Left renal pelvis (tissue), 4 donors: ENCODE measurements around the gene PDE6C. TPM values are rescaled to one million over a fixed set of nuclear protein-coding genes. Genes with fewer than 3 reads are reported as not detected.

Experiments
- DNase-seq, 4 donors: peaks; one replicate each; pipeline ENCODE4 v3.0.0-alpha.2; 2013; ENCODE audit warnings: low read depth in 4 of 4, low spot score in 3 of 4
- polyA plus RNA-seq, 4 donors: library from polyadenylated mRNA; unstranded; fragments of 120-200 nt; gene quantifications; one replicate each; pipeline ENCODE4 v1.2.1, GENCODE V29; 2013; ENCODE audit not compliant: insufficient read length in 4 of 4

Gene PDE6C
- polyA plus RNA-seq, 4 donors = 0.24 to 2.5 (median 0.80) TPM

DNA sequence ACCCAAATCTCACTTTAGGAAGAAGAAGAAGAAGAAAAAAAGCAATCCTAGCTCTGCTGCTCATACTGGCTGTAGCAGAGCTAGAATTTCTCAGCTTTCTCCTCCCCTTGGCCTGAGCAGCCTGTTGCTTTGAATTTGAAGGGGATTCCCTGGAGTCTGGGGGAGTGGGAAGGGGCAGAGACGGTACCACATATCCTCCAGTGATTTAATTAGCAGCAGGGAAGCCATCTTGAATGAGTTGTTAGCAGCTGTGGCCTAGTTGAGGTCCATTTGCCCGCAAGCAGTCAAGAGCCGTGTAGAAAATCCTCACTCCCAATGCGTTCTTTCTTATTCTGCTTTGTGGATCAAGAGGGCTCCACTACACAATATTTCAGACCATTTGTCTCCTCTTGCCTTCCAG is 16.5 kb downstream of the PDE6C start:
- DNase-seq = no peak

DNA sequence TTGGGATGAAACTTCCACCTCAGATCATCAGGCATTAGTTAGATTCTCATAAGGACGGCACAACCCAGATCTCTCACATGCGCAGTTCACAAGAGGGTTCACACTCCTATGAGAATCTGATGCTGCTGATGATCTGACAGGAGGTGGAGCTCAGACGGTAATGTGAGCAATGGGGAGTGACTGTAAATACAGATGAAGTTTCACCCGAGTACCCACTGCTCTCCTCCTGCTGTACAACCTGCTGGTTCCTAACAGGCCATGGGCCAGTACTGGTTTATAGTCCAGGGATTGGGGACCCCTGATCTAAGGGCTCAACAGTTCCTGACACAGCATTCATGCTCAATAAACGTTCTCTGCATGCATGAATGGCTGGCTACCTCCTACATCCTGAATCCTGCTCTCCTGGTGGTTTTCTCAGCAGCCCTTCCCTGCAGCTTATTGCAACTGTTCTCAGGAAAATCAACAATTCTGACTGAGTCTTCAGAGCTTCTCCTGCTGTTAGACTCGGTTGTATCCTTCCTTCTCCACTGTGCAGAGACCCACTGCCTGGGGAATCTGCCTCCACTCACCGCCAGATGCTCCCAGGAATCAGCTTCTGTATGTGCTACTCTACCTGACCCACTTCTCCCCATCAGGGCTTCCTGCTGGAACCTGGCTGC is 17.4 kb downstream of the PDE6C start:
- DNase-seq = no peak

DNA sequence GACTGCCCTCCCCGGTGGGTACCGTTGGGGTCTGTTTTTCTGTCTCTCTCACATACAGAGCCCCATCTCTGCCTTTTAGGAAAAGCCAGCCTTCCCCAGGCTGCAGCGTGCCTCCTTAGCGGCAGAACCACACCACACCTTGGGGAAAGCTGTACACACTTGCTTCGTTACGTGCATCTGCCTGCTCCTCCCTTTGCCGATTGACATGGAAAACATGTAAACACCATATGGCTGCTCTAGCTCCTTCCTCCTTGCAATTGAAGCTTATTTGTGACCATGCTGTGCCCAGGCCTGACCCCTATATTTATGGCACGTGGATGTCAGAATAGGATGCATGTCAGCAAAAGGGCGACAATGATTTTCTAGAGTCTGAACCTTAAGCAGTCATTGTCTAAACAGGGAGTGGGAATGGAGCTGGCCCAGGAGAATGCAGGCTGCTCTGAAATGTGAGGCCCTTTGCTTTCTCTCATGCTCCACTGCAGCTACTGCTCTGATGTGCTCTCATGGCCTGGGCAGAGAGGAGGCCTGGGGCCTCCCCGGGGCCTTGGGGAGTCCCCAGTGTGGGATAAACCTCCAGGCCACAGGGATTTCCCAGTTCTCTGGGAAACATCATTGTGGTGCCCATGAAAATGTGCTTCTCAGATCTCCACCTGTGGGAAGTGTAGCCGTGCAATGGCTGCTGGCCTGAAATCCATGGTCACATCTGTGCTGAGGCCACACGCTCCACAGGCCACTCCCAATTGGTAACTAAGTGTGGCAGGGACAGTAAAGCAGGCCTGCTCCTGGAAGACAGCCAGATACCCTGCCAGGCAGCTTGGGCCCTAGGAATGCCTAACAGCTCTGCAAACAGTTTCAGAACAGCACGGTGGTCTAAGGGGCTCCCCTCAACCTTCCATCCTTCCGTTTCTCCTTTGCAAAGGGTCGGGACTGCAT is 18.6 kb downstream of the PDE6C start:
- no peak for DNase-seq

DNA sequence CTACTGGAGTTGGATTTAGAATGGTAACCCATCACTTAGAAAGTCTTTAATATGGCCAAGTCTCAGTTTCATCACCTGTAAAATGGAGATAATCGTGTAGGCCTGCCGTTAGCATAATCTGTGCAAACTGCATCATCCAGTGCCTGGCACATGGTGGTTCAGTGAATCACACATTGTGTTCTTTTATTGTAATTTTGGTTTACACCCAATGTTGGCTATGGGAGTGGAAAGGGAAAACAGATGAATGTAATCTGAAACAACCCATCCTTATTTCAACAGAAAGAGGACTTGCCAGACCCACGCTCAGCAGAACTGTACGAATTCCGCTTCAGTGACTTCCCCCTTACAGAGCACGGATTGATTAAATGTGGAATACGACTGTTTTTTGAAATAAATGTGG is 27.5 kb downstream of the PDE6C start:
- DNase-seq = no peak

DNA sequence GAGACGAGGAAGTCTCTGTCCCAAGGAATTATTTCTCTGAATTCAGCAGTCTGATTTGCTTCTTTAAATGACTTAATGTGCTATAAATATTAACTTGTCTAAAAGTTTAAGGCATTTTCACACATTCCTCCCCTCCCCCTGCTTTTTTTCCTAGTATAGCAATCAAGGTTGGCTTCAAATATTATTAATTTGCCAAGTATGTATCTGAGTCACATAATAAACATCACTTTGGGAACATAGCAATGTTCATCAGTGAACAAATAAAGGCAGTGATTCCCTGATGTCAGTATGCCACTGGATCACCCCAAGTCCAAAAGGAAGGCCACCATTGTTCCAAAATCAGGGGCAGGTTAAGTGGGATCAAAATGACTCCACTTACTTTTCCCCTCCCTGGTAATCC is 40.5 kb downstream of the PDE6C start:
- no peak for DNase-seq

DNA sequence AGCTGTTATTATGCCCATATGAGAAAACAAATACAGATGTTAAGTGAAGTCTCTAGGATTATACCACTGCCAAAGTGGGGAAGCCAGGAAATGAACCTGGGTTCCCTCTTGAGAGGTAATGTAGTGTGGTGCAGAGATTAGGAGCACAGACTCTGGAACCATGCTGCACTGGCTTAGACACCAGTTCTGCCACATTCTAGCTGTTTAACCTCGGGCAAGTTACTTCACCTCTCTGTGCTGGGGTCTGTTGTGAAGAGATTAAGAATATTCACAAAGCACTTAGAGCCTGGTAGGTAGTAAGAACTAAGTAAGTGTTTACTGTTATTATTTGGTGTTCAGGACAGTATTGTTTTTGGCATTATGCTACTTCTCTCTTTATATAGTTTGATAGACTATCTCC is 41.9 kb downstream of the PDE6C start:
- DNase-seq = no peak

DNA sequence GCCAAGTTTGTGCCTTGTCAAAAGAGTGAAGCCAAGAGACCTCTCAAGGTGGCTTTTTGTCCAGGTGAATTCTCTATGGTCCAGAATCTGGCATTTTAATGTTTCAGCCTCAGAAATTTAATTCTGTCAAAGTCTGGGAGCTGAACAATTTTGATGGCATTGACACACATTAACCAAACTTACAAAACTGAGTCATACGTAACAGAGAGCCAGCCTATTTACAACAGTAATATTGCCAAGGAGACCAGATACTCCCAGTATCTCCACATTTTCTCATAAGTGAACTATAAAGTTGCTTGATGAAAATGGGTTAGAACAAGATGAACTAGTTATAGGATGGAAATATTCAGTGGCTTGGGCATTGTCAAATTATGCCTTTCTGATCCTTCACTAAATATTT is 43.8 kb downstream of the PDE6C start:
- DNase-seq = no peak

DNA sequence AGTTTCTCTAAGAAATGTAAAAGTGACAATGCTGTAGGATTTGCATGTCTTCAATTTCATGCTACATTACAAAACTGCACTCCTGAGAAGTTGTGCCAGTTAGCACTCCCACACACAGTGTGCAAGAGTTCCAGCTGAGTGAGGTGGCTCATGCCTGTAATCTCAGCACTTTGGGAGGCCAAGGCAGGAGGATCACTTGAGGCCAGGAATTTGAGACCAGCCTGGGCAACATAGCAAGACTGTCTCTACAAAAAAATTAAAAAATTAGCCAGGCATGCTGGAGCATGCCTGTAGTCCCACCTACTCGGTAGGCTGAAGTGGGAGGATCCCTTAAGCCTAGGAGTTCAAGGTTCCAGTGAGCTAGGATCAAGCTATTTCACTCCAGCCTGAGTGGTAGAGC is 45.4 kb downstream of the PDE6C start:
- no peak for DNase-seq

DNA sequence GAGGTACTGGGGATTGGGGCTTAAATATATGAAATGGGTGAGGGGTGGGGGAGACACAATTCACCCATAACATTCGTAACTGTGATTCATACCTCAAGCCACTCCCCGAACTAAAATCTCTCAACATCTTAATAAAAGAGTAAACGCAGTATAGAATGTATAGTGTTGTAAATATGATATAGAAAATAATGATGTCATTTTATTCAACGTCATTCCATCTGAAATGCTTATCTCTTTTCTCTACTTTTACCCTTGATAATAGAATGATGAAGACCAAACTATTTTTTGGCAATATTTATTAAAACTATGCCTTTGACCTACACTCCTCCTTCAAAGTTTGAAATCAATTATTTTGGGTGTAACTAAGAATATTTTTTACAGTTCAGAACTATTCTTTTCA is 53.7 kb downstream of the PDE6C start:
- no peak for DNase-seq

DNA sequence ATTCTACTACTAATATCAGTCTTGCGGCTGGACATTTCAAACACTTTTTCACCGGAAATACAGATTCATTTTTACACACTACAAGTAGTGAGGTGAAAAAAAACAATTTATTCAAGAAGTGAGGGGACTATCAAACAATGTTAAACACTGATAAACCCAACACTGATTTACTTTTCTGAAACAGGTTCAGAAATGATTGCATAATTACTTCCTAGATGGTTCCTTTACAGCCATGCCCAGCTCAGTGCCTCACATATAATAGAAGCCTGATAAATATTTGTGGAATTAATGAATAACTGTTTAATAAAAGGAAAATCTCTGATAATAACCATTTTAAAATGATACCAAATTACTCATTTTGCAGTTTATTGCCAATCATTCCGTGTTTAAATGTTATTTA is 55.5 kb downstream of the PDE6C start:
- no peak for DNase-seq

DNA sequence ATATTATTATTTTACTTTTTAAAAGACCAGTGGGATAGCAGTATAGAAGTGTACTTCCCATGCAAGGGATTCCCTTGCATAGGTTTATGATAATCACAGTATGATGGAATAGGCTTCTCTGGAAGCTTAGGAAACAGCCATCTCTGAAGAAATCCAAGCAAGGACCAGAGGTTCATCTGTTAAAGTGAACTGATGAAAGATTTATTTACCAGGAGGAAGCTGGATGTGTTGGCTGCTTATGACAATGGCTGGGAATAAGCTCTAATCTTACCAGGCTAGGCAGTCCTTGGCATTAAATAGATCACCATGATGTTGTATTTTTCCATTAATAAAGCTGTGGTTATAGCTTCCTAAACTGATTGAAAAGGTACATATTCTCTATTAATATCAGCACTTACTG is 58.0 kb downstream of the PDE6C start:
- DNase-seq = no peak

DNA sequence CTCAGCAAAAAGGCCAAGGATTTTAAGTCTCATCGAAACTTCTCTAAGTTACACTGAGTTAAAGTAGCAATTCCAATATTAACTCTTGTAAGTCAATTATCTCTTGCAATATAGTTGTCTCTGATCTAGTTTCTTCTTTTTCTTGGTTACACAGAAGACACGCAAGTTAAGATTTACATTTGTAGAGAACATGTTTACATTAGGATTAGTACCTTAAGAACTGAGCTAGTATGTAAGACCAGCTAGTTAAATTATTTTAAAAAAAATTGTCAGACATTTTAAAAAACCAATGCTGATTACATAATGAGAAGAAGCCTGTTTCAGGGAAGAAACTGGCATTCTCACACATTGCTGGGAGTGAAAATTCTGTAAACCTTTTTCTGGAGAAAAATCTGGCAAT is 58.7 kb downstream of the PDE6C start:
- DNase-seq = no peak

DNA sequence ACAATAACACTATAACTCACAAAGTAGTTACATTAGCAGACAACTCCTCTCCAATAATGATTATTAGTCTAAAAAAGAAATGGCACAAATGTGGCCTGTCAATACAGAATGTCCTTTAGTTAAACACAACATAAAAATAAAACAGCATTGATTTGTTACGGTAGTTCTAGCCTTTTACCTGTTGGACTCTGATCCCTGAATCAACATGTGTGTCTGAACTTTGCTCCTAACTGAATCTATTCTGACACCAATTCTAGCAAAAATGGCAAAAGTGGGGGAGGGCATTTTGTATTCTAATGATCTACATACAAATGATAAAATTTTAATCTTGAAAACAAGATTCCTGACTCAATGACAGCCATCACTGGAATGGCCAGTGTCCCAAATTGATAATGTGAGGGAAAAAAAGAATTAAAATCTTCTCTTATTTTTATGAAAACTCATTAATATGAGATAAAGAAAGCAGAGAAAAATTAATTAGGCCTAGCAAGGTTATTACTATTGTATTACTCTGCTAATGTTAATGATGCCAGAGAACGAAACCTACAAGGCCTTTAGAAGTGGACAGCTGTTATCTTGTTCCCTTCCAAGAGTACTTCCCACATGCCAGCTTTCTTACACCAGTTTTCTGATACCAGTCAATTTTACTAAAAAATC is 59.8 kb downstream of the PDE6C start:
- DNase-seq = no peak

DNA sequence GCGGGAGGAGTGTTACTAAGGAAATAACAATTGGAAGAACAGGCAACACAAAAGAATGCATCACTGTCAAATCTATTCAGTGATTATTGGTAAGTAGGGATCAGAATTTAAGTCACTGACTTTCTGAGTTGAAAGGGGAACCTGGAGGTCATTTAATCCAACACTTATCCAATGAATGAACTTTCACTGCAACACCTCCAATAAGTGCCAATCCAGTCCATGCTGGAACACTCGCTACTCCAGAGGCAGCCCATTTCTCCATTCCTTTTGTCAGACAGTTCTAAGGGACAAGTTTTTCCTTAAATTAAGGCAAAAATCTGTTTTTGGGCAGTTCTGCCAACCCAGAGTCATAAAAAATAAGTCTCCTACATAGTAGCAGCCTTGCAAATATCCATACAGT is 60.6 kb downstream of the PDE6C start:
- DNase-seq = no peak

DNA sequence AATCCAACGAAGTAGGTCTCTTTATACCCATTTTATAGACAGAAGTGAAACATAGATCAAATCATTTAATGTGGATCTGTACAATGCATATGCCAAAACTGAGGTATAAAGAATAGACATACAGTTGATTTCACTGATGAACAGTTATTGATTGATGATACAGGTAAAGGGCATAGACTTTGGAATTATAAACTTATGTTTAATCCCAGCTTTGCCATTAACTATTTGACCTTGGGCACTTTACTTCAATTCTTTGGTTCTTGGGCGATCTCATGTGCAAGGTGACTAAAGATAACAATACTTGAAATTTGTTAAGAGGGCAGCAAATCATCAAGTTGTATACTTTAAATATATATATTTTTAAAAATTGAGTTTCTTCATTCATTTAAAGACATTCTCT is 61.5 kb downstream of the PDE6C start:
- no peak for DNase-seq

DNA sequence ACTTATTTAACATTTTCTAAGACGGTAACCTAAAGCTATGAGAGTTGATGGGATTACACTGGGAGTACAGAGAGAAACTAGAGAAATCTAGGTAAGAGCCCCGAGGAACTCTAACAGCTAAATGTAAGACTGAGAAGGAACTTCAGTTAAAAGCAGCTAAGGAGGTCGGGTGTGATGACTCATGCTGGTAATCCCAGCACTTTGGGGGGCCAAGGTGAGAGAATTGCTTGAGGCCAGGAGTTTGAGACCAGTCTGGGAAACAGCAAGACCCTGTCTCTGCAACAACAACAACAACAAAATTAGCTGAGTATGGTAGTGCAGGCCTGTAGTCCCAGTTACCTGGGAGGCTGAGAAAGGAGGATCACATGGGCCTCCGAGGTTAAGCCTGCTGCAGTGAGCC is 66.0 kb downstream of the PDE6C start:
- DNase-seq = no peak

DNA sequence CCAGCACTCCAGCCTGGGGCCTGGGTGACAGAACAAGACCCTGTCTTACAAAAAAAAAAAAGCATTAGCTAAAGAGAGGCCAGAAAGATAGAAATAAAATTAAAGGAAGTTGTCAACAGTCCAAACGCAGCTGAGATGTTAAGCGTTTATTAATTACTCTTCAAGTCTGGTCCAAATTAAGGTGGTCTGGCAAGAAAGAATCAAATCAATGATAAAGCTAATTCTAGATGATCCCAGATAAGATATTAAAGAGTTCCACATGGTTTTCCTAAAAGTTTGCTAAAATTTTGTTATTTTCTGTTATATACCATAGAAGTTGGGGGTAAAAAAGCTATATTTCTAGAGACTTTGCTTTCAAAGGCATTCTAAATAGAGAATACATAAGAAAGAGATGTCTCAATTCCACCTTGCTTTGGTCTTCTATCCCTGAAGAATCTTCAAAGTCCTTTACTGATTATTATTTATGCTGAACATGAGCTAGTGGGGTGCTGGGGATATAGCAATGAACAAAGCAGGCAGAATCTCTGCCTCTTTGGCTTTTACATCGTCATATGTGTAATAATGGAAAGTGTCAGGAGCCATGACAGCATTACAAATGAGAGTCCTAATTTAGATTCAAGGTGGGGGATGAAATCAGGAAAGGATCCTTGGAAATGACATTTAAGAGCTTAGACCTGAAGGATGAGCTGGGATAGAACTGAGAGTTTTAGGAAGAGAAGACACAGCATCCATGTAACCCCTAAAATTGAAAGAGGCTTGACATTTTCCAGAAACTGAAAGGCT is 66.7 kb downstream of the PDE6C start:
- no peak for DNase-seq

DNA sequence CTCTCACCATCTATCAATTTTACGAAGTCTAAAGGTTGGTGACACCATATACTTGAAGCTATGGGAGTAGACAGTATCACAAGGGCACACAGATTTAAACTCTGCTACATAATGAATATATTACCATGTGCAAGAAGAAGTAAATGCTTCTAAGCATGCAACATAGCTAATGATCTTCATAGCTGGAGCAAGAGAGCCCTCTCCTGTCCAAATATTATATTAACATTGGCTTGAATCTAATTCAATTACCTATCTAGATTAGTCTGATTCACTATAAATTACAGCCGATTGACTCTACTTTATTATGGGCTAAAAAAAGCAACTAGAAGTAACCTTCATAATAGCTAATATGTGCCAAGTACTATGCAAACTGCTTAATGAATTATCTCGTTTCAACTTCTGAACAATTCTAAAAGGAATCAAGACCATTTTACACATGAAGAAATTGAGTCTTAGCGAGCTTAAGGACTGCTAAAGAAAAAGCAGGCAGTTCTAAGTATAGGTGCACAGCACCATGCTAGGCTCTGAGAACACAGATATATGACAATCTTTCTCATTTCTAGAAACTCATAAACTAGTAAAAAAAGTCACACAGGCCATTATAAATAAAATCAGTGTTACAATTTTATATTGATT is 68.2 kb downstream of the PDE6C start:
- DNase-seq = no peak

DNA sequence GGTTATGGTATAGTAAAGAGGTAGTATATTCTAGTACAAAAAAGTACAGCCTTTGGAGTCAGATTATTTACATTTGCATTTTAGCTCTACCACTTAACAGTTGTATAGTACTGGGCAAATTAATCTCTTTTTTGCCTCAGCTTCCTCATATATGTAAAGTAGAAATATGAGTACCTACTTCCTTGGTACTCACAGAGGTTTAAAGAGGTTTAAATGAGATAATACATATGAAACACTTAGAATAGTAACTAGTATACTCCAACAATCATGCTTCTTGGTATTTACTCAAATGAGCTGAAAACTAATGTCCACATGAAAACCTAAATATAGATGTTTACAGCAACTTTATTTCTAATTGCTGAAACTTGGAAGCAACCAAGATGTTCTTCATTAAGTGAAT is 75.4 kb downstream of the PDE6C start:
- DNase-seq = no peak

DNA sequence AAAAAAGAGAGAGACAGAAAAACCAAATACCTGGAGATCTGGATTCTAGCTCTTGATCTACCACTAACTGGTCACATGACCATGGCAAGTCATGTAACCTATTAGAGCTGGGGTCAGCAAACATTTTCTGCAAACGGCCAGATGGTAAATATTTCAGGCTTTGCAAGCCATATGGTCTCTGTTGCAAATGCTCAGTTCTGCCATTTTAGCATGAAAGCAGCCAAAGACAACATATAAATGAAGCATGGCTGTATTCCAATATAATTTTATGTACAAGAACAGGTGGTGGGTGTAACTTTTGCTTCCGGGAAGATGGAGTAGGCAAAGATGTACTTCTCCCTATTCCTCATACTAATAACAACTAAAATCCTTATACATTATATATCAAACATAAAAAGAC is 83.4 kb downstream of the PDE6C start:
- DNase-seq = no peak
